HG02610 (cell line): ENCODE results near the gene CTLA4.
A peak's percentile ranks its signal among the peaks of the same experiment; 100 is the strongest.
"Not testable (repeated sequence)": the region's sequence is repeated elsewhere in the genome, so short reads cannot be mapped to it uniquely, and the experiment has no call there.

Experiments used
- ATAC-seq: cut with Tn5 transposase; IDR thresholded peaks from one replicate; pipeline ENCODE4 v1.9.1; 2021; ENCODE audit warnings: mild to moderate bottlenecking, moderate library complexity; ENCODE audit not compliant: unreplicated experiment

The CTLA4 gene

DNA sequence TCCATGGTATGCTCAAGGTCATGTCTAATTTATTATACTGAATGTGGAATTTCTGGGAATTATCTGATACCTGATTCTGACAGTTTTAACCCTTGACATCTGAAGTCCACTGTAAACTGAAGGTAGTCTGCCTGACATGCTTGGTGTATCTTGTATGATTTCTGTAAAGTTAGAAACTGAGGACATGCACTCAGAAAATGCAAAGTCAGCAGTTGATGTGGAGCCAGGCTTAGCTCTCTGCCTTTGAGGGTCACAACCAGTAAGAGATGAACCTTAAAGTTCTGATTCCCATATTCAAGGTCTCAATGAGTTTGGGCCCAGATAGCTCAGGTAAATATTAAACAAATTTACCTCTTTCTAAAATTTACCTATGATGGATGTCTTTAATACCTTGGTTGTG is 12.3 kb upstream of the CTLA4 start:
- ATAC-seq: no peak

DNA sequence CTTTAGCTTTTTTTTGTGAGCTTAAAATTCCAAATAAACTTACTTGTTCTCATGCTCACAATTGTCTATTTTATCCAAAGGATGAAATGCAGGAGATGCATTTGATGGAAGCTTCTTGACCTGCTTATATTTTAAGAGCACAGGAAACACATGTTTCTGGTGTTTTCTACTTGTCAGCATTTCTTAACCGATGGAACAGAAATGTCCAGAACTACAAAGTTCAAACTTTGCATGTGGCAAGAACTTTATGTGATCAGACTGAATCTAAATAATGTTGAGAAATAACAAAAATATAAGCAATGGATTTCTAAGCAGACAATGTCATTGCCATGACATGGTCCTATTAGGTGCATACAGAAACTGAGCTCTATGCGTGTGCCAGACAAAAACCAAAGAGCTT is 9.9 kb upstream of the CTLA4 start:
- no peak for ATAC-seq

DNA sequence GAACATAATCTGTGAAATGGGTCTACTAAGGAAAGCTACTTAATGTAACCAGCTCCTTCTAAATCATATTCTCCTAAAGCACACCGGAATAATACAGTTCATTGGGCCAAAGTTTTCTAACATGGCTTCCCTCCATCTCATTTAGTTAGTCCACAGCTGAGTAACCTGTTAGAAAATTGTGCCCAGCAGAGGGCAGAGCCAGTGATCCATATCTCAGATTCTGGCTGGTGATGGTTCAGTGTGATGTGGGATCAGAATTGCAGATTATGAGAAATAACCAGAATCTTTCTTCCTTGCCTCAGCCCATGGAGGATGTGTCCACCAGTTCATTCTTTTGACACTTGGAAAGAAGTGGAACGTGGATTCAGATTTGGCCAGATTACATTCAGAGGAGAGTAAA is 9.4 kb upstream of the CTLA4 start:
- ATAC-seq: no peak

DNA sequence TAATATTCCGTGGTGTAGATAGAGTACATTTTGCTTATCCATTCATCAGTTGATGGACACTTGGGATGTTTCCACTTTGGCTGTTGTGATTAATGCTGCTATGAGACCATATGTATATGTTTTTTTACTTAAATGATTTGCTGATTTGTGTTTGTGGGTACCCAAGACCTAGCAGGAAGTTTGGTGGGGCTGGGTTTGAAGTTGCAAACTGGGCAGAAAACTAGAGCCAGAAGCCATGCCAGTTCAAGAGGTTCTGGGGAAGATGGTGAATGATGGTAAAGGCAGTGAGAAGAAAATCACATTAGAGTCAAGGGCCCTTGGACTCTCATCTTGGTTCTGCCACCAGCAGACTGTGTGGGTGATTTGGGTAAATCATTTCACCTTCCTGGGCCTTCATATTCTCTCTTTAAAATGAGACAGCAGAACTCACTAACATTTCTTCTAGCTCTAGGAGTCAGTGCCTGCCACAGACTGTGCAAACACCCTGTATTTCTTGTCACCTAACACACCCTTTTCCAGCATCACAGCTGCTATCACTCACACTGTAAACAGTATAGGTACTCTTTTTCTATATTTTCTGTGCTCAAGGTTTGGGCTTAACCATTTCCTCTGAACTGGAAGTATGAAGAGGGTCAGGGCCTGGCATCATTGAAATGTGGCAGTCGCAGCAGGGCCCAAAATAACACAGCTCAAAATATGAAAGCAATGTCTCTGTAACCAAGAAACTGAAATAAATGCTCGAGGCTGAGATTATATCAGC is 8.4 kb upstream of the CTLA4 start:
- ATAC-seq: no peak

DNA sequence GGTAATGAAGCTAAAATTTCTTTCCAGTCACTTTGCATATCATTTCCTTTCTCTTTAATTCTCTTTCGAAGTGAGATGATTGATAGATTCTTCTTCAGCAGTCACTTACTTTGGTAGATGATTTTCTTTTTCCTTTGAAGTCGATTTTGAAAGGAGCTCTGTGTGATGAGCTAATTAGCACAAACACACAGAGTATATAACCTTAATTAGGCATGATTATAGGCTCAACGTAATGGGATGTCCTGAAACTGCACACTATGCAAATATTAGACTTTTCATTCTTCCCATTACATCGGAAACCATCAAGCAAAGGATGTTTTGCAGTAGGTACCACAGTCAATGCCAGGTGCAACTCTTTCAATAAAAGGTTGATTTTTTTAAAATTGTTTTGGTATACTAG is 6.4 kb upstream of the CTLA4 start:
- no peak for ATAC-seq

DNA sequence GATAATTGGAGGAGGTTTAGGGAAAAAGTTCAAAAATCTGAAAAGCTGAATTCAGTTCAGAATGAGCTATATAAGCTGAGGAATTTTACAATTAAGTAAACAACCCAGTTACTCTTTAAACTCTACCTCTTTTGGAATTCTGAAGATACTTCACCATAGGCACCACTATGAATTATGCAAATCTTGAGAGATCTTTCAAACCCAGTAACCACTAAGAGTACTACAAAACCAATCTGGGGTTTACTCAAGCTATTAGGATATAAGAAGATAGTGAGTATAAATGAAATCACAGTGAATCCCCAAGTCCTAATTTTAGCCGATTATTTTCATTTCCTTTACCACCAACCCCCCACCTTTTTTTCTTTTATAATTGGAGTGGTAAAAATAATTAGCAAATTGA is 6.0 kb upstream of the CTLA4 start:
- ATAC-seq: no peak

DNA sequence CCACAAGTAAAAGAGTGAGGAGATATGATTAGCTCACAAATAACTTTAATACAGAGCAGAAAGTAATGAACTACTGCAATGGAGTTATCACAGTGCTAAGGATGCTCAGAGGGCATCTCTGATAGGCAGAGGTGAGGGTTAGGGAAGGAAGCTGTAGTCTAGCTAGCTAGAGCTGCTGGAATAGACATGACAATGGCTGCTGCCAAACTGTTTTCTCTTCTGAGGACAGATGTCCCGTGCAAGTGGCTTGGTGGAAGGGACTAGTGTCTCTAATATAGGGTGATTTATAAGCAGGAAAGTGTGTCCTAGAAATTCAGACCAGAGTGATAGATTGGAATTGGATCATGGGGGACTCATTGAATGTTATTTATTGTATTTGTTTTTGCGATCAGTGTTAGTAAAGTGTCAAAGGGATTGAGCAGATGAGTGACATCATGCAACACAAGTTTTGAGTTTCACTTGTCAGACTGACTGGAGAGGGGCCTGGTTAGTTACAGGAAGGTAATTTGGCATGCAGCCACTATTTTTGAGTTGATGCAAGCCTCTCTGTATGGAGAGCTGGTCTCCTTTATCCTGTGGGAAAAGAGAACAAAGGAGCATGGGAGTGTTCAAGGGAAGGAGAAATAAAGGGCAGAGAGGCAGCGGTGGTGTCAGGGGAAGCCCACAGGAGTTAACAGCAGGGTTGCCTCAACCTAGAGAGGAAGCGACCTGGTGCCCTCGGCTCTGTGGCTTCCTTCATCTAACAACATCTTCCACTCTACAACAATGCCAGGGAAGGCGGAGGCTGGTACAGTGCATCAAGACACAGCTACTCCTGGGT is 1.9 kb downstream of the CTLA4 start:
- no peak for ATAC-seq

DNA sequence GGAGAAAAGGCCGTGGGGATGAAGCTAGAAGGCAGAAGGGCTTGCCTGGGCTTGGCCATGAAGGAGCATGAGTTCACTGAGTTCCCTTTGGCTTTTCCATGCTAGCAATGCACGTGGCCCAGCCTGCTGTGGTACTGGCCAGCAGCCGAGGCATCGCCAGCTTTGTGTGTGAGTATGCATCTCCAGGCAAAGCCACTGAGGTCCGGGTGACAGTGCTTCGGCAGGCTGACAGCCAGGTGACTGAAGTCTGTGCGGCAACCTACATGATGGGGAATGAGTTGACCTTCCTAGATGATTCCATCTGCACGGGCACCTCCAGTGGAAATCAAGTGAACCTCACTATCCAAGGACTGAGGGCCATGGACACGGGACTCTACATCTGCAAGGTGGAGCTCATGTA is 2.9 kb downstream of the CTLA4 start:
- ATAC-seq: no peak

DNA sequence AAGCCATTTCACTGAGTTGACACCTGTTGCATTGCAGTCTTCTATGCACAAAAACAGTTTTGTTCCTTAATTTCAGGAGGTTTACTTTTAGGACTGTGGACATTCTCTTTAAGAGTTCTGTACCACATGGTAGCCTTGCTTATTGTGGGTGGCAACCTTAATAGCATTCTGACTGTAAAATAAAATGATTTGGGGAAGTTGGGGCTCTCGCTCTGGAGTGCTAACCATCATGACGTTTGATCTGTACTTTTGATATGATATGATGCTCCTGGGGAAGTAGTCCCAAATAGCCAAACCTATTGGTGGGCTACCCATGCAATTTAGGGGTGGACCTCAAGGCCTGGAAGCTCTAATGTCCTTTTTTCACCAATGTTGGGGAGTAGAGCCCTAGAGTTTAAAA is 3.4 kb downstream of the CTLA4 start:
- ATAC-seq: no peak

DNA sequence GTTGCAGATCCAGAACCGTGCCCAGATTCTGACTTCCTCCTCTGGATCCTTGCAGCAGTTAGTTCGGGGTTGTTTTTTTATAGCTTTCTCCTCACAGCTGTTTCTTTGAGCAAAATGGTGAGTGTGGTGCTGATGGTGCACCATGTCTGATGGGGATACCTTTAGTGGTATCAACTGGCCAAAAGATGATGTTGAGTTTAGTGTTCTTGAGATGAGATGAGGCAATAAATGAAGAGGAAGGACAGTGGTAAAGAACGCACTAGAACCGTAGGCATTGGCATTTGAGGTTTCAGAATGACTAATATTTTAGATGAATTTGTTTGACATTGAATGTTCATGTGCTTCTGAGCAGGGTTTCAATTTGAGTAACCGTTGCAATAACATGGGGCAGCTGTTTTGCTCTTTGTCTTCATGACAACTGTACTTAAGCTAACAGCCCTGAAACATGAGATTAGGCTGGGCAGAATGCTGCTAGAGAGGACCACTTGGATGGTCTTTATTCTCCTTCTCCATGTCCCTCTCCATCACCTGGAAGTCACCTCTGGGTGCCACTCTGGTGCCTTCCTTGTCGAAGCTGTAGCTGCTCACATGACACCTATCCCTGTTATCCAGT is 3.9 kb downstream of the CTLA4 start:
- peak; percentile 94 for ATAC-seq

DNA sequence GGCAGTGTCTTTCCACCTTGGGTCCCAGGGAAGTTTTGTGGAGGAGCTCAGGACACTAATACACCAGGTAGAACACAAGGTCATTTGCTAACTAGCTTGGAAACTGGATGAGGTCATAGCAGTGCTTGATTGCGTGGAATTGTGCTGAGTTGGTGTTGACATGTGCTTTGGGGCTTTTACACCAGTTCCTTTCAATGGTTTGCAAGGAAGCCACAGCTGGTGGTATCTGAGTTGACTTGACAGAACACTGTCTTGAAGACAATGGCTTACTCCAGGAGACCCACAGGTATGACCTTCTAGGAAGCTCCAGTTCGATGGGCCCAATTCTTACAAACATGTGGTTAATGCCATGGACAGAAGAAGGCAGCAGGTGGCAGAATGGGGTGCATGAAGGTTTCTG is 5.9 kb downstream of the CTLA4 start:
- no peak for ATAC-seq

DNA sequence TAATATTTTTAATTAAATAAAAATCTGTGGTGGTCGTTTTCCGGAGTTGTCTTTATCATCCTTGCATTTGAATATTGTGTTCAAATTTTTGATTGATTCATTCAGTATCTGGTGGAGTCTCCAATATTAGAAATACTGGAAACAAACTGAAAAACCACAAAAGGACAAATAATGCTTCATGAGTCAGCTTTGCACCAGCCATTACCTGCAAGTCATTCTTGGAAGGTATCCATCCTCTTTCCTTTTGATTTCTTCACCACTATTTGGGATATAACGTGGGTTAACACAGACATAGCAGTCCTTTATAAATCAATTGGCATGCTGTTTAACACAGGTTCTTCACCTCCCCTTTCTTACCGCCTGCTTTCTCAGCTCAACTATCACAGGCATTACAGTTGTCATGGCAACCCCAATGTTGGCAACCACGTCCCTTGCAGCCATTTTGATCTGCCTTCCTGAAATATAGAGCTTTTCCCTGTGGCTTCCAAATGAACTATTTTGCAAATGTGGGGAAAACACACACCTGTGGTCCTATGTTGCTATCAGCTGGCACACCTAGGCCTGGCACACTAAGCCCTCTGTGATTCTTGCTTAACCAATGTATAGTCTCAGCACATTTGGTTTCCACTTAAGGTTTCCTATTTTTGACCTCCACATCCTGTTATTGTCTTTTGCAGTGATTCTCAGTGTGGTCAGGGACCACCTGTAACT is 6.5 kb downstream of the CTLA4 start:
- ATAC-seq: no peak

DNA sequence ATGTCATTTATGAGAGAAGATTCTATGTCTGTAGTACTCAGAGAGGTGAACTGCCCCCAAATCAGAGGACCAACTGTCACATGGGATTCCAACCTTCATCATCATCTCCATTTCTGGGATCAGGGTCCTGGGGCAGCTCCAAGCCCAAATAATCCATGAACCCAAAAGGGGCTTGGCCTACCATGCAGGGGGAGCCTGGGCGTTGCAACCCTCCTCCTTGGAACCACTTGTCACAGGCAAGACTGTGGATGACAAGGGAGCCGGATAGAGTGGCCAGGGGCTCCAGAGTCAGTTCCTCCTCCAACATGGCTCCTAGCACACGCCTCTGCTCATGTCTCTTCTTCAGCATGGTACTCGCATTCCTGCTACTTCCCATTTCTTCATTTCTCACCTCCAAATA is 7.9 kb downstream of the CTLA4 start:
- ATAC-seq: no peak

DNA sequence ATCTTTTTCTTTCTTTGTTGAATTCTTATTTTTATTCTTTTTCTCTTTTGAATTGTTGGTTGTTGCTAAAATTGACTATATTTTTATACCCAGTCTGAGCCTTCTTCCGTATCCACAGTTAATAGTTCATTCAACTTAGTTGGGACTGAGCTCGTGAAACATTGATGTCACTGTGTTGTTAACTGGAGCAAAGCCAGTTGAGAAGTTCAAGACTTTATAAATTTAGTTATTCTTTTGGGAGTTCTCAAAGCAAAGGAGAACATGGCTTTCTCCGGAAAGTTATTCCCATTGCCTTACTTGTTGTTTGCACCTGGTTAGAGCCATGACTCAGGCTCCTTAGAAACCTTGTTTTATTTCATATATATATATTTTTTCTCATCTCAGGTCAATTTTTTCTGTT is 8.8 kb downstream of the CTLA4 start:
- no peak for ATAC-seq

DNA sequence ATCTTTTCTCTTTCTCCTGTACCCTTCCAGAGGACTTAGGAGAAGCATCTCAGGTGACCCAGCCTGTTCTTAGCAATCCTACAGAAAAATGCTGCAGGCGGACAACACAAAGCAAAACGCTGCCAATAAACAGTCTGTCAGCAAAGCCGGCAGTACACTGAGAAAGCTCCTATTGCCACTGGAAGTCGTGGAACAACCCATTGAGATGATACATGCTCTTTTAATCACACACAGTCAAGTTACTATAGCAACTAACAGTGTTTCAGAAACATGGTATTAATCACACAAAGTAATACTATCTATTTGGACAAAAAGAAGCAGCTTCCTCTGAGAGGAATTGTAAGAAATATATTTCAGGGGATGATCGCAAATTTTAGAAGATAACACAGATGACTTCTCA is 10.5 kb downstream of the CTLA4 start:
- ATAC-seq: no peak

DNA sequence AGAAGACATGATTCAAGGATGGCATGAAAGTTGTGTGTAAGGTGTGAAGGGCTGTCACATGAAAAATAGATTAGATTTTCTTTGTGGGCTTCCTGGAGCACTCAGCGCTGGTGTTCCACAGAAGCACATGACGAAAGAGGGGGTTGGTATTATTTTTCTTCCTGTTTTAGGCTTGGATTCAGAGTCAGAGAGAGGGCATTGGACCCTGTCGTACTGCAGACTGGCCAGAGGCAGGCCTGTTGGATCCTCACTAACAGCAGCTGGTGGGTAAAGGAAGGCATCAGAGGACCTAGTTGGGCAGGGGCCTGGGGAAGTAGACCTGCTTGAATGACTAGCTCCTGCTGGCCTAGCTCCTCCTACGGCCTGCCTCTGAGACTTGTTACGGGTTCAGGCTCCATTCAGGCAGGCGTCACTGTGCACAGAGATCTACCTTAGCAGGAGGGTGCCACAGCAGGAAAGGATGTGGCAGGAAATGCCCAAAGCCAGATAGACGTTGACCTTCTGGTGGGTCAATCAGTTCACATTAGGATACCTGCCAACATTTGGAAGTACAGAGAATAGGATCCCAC is 13.1 kb downstream of the CTLA4 start:
- ATAC-seq: no peak

DNA sequence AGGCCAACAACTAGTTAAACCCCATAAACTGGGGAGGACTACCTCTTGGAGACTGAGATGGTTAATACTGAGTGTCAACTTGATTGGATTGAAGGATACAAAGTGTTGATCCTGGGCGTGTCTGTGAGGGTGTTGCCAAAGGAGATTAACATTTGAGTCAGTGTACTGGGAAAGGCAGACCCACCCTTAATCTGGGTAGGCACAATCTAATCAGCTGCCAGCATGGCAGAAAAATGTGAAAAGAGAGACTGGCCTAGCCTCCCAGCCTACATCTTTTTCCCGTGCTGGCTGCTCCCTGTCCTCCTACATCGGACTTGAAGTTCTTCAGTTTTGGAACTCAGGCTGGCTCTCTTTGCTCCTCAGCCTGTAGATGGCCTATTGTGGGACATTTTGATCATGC is 13.6 kb downstream of the CTLA4 start:
- ATAC-seq: not testable (repeated sequence)

DNA sequence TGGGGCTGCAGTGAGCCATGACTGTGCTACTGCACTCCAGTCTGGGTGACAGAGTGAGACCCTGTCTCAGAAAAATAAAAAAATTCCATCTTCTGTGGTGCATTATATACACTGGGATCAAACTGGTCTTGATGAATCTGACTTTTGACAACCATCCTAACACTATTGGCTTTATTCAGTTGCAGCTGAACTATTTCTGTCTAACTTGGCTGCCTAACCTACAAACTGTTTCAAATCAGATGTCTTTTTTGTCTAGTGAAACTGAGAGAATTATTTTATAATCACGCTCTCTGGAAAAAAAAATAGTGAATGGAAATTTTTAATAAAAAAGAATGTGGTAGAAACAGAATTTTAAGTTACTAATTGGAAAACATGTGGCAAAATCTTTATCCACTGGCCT is 15.0 kb downstream of the CTLA4 start:
- ATAC-seq: no peak

DNA sequence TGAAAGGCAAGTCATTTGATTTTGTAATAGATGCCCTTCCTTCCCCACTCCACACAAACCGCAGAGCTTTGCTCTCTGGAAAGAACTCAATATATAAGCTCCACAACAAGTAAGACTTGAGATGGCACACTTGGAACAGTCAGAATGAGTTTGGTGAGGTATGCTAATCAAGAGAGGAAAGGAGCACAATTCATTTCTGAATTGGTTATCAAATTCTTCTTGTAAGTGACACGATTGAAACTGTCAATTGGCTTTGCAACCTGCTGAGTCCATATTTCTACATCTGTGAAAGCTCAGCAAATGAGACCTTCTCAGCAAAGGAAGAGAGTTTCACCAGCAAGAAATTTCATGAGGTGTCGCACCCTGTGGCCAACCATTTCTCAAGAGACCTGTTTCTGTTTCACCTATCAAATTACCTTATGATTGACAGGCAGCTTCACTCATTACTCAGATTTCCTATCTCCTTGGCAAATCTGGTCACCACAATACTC is 19.1 kb downstream of the CTLA4 start:
- ATAC-seq: no peak

DNA sequence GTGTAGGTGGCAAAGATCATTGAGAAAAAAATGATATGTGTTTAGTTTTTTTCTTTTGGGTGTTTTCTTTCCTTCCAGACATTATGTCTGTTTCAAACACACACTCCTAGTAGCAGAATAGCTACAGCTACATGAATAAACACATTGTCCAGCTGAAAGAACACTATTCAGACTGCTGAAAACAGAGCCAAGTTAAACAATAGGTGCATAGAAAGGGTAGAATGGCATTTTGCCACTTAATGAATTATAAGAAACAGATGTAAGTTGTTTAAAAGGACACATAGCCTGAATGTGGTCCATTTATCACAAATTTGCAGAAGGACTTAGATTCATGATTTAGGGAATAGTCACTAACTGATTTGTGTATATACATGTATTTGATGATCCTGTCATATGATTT is 20.1 kb downstream of the CTLA4 start:
- no peak for ATAC-seq

DNA sequence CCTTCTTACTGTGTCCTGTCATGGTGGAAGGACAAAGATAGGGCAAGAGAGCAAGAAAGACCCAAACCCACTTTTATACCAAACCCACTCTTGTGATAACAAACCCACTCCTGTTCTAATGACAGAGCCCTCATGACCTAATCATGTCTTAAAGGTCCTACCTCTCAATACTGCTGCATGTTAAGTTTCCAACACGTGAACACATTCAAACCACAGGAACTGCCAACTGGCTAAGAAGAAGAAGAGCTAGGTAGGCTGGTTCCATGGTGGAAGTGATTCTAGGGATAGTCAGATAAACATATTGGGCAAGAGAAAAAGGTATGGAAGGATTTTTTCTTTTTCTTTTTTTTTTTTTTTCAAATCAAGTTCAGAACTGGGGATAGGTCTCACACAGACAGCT is 22.0 kb downstream of the CTLA4 start:
- no peak for ATAC-seq
